Measurements from ENCODE around the gene SLC35F3.

DNA sequence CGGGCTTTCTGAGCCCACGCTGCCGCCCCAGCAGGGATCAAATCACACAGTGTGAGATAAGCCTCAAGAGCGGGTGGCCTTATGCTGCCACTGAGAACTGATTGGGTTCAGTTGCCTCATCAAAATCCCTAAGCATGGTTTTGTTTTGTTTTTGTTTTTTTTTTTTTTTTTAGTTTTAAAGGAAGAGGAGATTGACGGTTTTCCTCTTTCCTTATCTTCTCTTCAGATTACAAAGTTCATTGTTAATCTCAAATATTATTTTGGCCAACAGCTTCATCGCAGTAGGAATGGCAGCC is 469.4 kb downstream of the SLC35F3 start:
- TF ChIP-seq, protein P1, sequence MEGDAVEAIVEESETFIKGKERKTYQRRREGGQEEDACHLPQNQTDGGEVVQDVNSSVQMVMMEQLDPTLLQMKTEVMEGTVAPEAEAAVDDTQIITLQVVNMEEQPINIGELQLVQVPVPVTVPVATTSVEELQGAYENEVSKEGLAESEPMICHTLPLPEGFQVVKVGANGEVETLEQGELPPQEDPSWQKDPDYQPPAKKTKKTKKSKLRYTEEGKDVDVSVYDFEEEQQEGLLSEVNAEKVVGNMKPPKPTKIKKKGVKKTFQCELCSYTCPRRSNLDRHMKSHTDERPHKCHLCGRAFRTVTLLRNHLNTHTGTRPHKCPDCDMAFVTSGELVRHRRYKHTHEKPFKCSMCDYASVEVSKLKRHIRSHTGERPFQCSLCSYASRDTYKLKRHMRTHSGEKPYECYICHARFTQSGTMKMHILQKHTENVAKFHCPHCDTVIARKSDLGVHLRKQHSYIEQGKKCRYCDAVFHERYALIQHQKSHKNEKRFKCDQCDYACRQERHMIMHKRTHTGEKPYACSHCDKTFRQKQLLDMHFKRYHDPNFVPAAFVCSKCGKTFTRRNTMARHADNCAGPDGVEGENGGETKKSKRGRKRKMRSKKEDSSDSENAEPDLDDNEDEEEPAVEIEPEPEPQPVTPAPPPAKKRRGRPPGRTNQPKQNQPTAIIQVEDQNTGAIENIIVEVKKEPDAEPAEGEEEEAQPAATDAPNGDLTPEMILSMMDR (optimal IDR thresholded peaks at IDR 0.05 in 1 of 3, IDR thresholded peaks at IDR 0.05 in 1 of 3, conservative IDR thresholded peaks at IDR 0.05 in 1 of 3; ENCODE audit: extremely low read depth in 1 of 3, insufficient read depth in 2 of 3, low read length in 3 of 3): no peak
- no peak for TF ChIP-seq EZH2 (IDR thresholded peaks at IDR 0.05; ENCODE audit: low read length)
